OCI-M2 (cell line): ENCODE data around the gene IL19.
"Not testable (repeated sequence)": the region's sequence is repeated elsewhere in the genome, so short reads cannot be mapped to it uniquely, and the experiment has no call there.

Source experiments
- DNase-seq: peaks from one replicate; lab custom pipeline; 2025; ENCODE audit not compliant: unreplicated experiment; lab: John Stamatoyannopoulos, UW

Gene IL19

DNA sequence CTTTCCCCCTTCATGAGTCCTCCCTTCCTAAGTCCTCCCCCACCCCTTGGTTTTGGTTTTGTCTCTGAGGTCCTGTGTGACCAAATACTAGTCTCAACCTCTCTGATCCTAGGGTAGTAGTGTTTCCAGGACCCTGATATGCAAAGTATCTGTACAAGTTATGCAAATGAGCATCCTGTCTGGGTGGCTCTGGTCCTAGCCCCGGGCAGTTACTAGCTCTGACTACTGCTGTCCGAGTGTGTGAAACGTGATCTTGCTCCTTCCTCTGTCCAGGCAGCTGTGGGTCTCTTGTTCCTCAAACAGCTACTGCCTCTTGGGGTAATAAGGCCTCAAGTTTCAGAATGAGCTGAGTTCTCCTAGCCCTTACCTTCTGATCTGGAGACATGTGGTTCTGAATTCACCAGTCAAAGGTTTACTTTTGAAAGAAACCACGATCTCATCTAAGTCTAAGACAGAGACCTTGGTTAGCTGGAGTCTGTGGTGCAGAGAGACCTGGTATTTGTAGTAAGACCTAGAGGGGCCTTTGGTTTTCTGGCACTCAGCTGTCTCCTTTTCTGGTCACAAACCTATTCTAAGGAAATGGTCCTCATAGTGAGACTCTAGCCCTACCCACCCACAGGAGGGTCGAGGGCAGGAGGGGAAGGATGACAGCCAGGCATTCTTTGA is 31.0 kb upstream of the IL19 start:
- DNase-seq, result no peak

DNA sequence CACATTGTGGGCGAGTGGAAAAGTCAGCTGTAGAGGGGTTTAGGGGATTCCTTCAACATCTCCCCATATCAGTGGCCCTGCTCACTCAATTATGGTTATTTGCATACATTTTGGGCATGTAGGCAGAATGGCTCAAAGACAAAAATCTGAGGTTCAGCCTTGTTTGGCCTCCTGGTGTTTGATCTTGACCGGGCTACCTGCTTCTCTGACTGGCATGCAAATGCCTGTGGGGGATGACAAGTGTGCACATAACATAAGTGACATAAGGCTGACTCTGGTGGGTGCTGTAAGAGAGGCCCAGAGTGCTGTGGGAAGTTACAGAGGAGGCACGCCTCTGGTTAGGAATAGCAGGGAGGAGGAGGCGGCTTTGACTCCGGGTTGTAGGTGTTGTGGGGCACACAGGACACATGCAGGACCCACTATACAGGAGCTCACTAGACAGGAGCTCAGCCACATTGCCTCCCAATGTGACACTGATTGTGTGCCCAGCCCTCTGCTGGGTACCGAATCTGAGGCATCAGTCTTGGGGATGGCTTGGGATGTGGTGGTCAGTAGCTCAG is 29.4 kb upstream of the IL19 start:
- DNase-seq, result no peak

GRCh38 chr1:206742719-206743383 is 27.7 kb upstream of the IL19 start:
- no peak for DNase-seq

DNA sequence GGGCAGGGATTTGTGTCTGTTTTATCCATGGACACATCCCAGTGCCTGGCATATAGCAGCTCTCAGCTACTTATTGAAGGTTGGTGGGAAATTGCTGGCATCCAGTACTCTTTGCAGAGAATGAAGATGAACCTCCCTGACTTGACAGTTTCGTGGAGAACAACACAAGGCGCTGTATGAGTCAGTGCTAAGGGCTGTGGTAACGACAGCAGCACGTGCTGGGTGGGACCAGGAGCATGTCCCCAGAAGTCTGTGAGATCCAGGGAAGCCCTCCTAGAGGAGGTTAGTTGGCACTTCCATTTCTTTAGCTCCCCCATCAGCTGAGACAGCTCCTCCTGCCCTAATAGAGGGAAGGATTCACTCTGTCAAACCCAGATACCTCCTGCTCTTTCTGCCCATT is 25.9 kb upstream of the IL19 start:
- no peak for DNase-seq

- no peak for DNase-seq
These were observed 25.3 kb upstream of the IL19 start for GRCh38 chr1:206745301-206745700.

DNA sequence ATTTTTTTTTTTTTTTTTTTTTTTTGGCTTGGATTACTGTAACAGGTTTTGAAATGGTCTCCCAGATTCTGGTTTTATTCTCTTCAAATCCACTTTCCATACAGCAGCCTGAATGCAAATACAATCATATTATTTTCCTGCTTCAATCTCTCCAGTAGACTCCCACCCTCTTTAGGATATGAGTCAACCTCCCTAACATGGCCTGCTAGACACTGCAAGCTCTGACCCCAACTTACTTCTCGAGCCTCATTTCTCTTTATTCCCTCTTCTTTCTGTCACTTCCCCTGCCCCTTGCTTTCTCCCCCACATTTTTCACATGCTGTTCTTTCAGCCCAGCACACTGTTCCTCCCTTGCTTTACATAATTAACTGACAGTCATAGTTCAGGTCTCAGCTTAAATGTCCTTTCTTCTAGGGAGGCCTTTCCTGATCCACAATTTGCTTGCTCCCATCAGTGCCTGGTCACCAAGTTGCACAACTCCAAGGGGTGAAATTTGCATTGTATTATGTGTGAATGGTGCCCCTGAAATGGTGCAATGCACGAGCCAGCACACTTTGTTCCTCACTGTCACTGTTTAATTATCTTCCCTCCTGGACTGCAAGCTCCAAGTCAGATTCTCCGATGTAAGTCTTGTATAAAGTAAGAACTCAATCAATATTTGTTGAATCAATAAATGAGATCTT is 22.1 kb upstream of the IL19 start:
- no peak for DNase-seq

DNA sequence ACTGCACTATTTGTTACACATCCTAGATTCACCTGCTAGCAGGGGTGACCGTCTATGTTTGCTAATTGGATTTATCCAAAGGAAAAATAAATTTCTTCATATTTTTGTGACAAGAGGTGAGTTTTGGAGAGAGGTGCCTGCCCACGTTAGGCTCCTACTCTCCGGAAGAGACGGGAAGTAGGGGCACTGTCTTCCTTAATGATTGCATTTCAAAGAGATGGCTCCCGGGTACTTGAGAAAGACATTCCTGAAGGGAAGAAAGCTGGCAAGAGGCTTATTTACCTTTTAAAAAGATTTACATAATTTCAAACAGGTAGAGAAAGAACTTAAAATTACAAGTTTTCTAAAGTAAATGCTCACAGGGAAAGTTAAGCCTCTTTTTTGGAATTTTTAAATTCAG is 18.7 kb upstream of the IL19 start:
- no peak for DNase-seq

DNA sequence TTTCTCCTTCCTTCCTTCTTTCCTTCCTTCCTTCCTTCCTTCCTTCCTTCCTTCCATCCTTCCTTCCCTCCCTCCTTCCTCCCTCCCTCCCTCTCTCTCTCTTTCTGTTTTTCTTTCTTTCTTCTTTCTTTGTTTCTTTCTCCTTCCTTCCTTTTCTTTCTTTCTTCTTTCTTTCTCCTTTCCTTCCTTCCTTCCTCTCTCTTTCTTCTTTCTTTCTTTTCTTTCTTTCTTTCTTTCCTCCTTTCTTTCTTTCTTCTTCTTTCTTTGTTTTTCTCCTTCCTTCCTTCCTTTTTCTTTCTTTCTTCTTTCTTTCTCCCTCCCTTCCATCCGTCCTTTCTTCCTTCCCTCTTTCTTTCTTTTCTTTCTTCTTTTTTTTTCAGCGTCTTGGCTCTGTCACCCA is 18.1 kb upstream of the IL19 start:
- no peak for DNase-seq

DNA sequence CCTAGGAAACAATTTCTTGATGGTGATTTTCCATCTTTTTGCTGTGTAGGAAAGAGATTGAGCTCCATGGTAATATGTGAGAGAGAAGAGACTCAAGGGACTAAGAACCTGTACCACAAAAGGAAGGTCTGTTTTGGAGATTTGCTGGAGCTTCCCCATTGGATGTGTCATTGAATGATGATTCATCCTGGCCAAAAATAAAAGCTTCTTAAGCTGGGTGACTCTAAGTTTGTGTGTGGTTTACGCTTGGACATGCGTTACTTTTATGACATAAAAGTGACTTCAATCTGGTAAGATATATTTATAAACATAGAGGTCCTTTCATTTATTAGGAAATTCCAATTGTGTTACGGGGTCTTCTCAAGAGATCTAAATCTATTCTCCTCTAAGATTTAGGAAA is 17.4 kb upstream of the IL19 start:
- no peak for DNase-seq

- DNase-seq, result no peak
These were observed 16.6 kb upstream of the IL19 start for GRCh38 chr1:206754011-206754410.

DNA sequence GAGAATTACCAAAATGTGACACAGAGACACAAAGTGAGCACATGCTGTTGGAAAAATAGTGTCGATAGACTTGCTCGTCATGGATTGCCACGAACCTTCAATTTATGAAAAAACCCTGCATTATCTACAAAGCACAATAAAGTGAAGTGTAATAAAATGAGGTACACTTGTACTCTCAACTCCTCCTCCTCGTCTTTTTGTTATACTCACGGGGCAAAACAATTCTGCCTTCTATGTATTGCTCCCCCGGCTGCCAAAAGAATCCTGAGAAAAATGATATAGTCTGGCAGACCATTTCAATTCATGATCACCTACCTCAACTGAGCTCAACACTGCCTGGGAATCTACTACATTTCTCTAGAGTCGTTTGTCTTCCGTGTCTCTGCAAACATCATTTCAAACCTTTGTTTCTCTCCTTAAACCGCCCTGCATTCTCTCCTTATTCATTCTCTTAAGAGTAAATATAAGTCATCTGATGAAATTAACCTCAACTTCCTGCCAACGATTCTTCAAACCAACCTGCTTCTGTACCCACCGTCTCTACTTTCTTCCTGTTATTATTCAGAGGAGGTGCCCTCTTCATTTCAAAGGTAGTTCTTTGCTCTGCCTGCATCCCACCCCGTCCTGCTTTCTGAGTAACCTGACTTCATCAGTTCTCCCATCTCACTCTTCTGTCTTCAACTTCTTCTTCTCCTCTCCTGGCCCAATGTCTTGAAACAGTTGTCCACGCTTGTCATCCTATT is 12.9 kb upstream of the IL19 start:
- DNase-seq, result no peak

GRCh38 chr1:206760590-206760989 is 10.0 kb upstream of the IL19 start:
- DNase-seq, result no peak

- DNase-seq, result no peak
These were observed 9.3 kb upstream of the IL19 start for GRCh38 chr1:206761159-206761768.

- DNase-seq, result not testable (repeated sequence)
These were observed 7.7 kb upstream of the IL19 start for GRCh38 chr1:206762741-206763364.

GRCh38 chr1:206765771-206766170 is 4.8 kb upstream of the IL19 start:
- DNase-seq, result not testable (repeated sequence)

- no peak for DNase-seq
These were observed 4.2 kb upstream of the IL19 start for GRCh38 chr1:206766251-206766856.

GRCh38 chr1:206768472-206769303 is 1.9 kb upstream of the IL19 start:
- no peak for DNase-seq

- no peak for DNase-seq
These were observed 1.3 kb upstream of the IL19 start for GRCh38 chr1:206769304-206769731.

DNA sequence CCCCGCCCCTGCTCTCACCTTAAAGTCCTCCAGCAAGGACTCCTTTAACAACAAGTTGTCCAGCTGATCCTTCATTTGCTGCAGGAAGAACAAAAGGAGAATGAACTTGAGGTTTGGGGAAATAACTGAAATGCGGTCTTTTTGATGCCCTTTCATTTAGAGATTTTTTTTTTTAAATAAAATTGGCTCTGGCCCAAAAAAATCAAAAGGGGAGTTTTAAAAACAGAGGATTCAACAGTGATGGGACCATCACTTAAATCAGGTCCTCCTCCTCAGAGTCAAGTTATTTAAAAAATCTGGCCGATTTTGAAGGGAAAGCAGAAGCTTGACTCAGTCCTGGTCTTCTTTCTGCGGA is 742 bp downstream of the IL19 start:
- no peak for DNase-seq
